K562 (cell line): Measurements from ENCODE around the gene LAMB1. TPM values are rescaled to one million over a fixed set of nuclear protein-coding genes. Genes with fewer than 3 reads are reported as not detected.

Source experiments
- ARID1B ChIP-seq: fragments of 450-650 bp; IDR thresholded peaks from 2 replicates; pipeline ENCODE4 v1.6.1; 2016; ENCODE audit warnings: antibody characterized with exemption, mild to moderate bottlenecking, inconsistent platforms
- ETV1 ChIP-seq: fragments of 450-650 bp; conservative IDR thresholded peaks from 2 replicates; pipeline ENCODE4 v1.6.1; 2016; ENCODE audit warnings: missing genetic modification characterization, control low read depth, low read depth, missing compliant biosample characterization
- MEF2D ChIP-seq: conservative IDR thresholded peaks from 2 replicates; pipeline ENCODE4 v1.6.1; 2016; ENCODE audit warnings: low read depth, missing genetic modification characterization, missing compliant biosample characterization
- NEUROD1 ChIP-seq: fragments of 150-350 bp; IDR thresholded peaks from 2 replicates; pipeline ENCODE4 v1.6.1; 2014; ENCODE audit warnings: borderline replicate concordance, low read length, low read depth; ENCODE audit not compliant: partially characterized antibody
- SMARCE1 ChIP-seq: fragments of 450-650 bp; IDR thresholded peaks from 2 replicates; pipeline ENCODE4 v1.7.1; 2016; ENCODE audit warnings: mild to moderate bottlenecking
- TEAD4 ChIP-seq, 2 experiments: sonication (generic) in 1 of 2; formaldehyde crosslinking in 1 of 2; IDR thresholded peaks; 2 replicates each; pipeline versions ENCODE4 v1.6.1 to v1.8.0; 2012 to 2022; ENCODE audit warnings: borderline replicate concordance in 1 of 2, inconsistent platforms in 1 of 2, low read length in 1 of 2, mild to moderate bottlenecking in 1 of 2, missing genetic modification reagents in 1 of 2
- ZEB2 ChIP-seq: fragments of 450-650 bp; IDR thresholded peaks from 2 replicates; pipeline ENCODE4 v1.6.1; 2016
- ZNF717 ChIP-seq: fragments of 250-450 bp; sonication (Bioruptor Pico); IDR thresholded peaks from 2 replicates; pipeline ENCODE4 v1.5.0; 2021
- polyA plus RNA-seq, 8 experiments: library from polyadenylated mRNA; depleted of rRNA in 4 of 8; stranded (reverse) in 5 of 8; unstranded in 3 of 8; fragments of >200 nt; fragmentation: Nextera tagmentation in 2 of 8; fragmentation: Illumina TruSeq in 1 of 8; extraction: Ambion mirVana in 2 of 8; extraction: Trizol in 1 of 8; gene quantifications; 2 replicates each; pipeline versions ENCODE4 v1.2.1 to v1.2.3, GENCODE V29; 2011 to 2014; ENCODE audit warnings: inconsistent platforms in 1 of 8, missing spikeins in 1 of 8
- total RNA-seq, 7 experiments: library from RNA; depleted of rRNA in 6 of 7; stranded (reverse); fragments of >200 nt in 6 of 7; fragmentation: Illumina TruSeq in 2 of 7; extraction: Trizol in 2 of 7; gene quantifications; 2 replicates each; pipeline versions ENCODE4 v1.2.1 to v1.2.3, GENCODE V29; 2011 to 2021; ENCODE audit warnings: low replicate concordance in 1 of 7
- TF ChIP-seq, protein P1 (sequence below), 2 experiments: fragments of 450-650 bp in 1 of 2; sonication (generic) in 1 of 2; formaldehyde crosslinking in 1 of 2; IDR thresholded peaks in 1 of 2; conservative IDR thresholded peaks in 1 of 2; 2 replicates each; pipeline versions ENCODE4 v1.6.1 to v1.8.1; 2016 to 2023; ENCODE audit warnings: mild to moderate bottlenecking in 2 of 2, moderate library complexity in 2 of 2, inconsistent platforms in 1 of 2, missing genetic modification reagents in 1 of 2
- TF ChIP-seq, protein P2 (sequence below): IDR thresholded peaks from 2 replicates; pipeline ENCODE4 v1.6.1; 2012; ENCODE audit warnings: low read depth, low read length, improper control_type of control experiment, borderline replicate concordance
- TF ChIP-seq, protein P3 (sequence below): fragments of 200-800 bp; sonication (Bioruptor generic); IDR thresholded peaks from 2 replicates; pipeline ENCODE4 v1.6.1; 2017; ENCODE audit warnings: missing genetic modification characterization, missing compliant biosample characterization

Gene LAMB1
- total and polyA plus RNA-seq, 9 of the 15 experiments (the other 6 are each of a cell fraction or from before 2014, with no cell fraction given) = 6.0 to 17.7 (median 12.3) TPM

DNA sequence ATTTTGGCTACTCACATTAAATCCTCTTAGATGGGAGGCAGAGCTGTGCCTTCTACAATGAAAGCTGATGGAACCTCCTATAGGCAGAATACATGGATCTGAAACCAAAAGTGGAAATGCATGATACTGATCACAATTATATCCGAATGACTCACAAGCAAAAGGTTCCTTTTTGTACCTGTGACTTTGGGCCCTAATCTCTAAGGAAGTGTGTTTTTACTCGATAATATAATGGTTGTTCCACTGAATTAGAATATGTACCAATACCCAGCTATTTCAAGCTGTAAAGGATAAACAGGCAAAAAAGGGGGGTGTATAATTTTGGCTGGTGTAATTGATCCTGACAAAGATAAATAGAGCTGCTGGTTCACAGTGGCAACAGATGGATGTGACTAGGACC, 17.6 kb upstream of the LAMB1 start (continued):
- TF ChIP-seq NEUROD1 (no peak), ZNF717 (no peak), ETV1 (peak; percentile 58), ZEB2 (0 out of 2 replicates have a peak, but pooled peaks have one; percentile 22), SMARCE1 (peak; percentile 80), MEF2D (tag) (peak; percentile 62; the same call in 1 of the 2 replicates), TEAD4 (IDR thresholded peaks at IDR 0.05; ENCODE audit: low read length) (peak; percentile 48; the same call in 1 of the 2 replicates), TEAD4 (CRISPR knock-in tag; IDR thresholded peaks at IDR 0.05; ENCODE audit: borderline replicate concordance) (no peak), ARID1B (peak; percentile 79)
- TF ChIP-seq, protein P1, sequence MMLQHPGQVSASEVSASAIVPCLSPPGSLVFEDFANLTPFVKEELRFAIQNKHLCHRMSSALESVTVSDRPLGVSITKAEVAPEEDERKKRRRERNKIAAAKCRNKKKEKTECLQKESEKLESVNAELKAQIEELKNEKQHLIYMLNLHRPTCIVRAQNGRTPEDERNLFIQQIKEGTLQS (IDR thresholded peaks at IDR 0.05) = peak; percentile 58; the same call in 1 of the 2 replicates
- TF ChIP-seq, protein P1 (CRISPR knock-in tag; conservative IDR thresholded peaks at IDR 0.05) = no peak
- TF ChIP-seq, protein P2, sequence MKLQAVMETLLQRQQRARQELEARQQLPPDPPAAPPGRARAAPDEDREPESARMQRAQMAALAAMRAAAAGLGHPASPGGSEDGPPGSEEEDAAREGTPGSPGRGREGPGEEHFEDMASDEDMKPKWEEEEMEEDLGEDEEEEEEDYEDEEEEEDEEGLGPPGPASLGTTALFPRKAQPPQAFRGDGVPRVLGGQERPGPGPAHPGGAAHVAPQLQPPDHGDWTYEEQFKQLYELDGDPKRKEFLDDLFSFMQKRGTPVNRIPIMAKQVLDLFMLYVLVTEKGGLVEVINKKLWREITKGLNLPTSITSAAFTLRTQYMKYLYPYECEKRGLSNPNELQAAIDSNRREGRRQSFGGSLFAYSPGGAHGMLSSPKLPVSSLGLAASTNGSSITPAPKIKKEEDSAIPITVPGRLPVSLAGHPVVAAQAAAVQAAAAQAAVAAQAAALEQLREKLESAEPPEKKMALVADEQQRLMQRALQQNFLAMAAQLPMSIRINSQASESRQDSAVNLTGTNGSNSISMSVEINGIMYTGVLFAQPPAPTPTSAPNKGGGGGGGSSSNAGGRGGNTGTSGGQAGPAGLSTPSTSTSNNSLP = 0 out of 2 replicates have a peak, but pooled peaks have one; percentile 50
- TF ChIP-seq, protein P3, sequence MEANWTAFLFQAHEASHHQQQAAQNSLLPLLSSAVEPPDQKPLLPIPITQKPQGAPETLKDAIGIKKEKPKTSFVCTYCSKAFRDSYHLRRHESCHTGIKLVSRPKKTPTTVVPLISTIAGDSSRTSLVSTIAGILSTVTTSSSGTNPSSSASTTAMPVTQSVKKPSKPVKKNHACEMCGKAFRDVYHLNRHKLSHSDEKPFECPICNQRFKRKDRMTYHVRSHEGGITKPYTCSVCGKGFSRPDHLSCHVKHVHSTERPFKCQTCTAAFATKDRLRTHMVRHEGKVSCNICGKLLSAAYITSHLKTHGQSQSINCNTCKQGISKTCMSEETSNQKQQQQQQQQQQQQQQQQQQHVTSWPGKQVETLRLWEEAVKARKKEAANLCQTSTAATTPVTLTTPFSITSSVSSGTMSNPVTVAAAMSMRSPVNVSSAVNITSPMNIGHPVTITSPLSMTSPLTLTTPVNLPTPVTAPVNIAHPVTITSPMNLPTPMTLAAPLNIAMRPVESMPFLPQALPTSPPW (CRISPR knock-in tag) = peak; percentile 30; the same call in 1 of the 2 replicates
